ENCODE data around the gene VPS4B. TPM values are rescaled to one million over a fixed set of nuclear protein-coding genes. Genes with fewer than 3 reads are reported as not detected.

Gene VPS4B
- polyA plus RNA-seq, 3 donors = 15.4 to 48.8 (median 26.7) TPM

GRCh38 chr18:63356272-63356896 lies 65.9 kb downstream of the VPS4B start:
- Histone ChIP-seq H3K9ac (ENCODE audit: insufficient read depth, low read length, poor library complexity, severe bottlenecking) (no peak overlapping the region), H3K4me2 (replicated peaks; ENCODE audit: extremely low read depth, low read length, poor library complexity, severe bottlenecking) (no peak overlapping the region), H3K79me2 (ENCODE audit: insufficient read depth, low read length) (no peaks in the 10 kb centered on the region), H3K4me1 (ENCODE audit: control insufficient read depth in 1 of 2, insufficient read depth in 2 of 2, low read length in 2 of 2) (no peaks in the 10 kb centered on the region), H2AFZ (ENCODE audit: insufficient read depth, low read depth, low read length, poor library complexity, severe bottlenecking) (no peak overlapping the region), H3K27ac (ENCODE audit: low read depth in 1 of 2, low read length in 2 of 2) (no peak overlapping the region), H3K9me3 (replicated peaks in 1 of 2; ENCODE audit: control insufficient read depth in 1 of 2, insufficient read depth in 1 of 2, low read length in 2 of 2) (no peaks in the 10 kb centered on the region), H3K27me3 (ENCODE audit: control insufficient read depth in 2 of 2, insufficient read depth in 2 of 2, low read length in 2 of 2) (no peaks in the 10 kb centered on the region), H4K20me1 (ENCODE audit: insufficient read depth, low read length) (no peaks in the 10 kb centered on the region), H3K36me3 (replicated peaks in 1 of 2; ENCODE audit: control insufficient read depth in 1 of 2, insufficient read depth in 2 of 2, low read length in 2 of 2) (peaks cover 39 to 71% of the 10 kb centered on the region in 2 donors), H3K4me3 (replicated peaks in 1 of 3; ENCODE audit: low read depth in 2 of 3, low read length in 3 of 3) (no peak overlapping the region)
- no peak overlapping the region for H3K4me3 Mint-ChIP-seq
- intact Hi-C loops (cut with micrococcal nuclease) = no loop called here
- H3K27me3 Mint-ChIP-seq (ENCODE audit: low read depth in 3 of 3) = no peaks in the 10 kb centered on the region
- WGBS (ENCODE audit: insufficient coverage) = no CpG with 5 or more reads among the region's 7 CpGs
- H3K27ac Mint-ChIP-seq = no peak overlapping the region
- no peaks in the 10 kb centered on the region for H3K9me3 Mint-ChIP-seq
- no peaks in the 10 kb centered on the region for H3K4me1 Mint-ChIP-seq
- no peak for TF ChIP-seq CTCF (IDR thresholded peaks at IDR 0.05)
- DNase-seq = no peak
- peaks cover 47 to 57% of the 10 kb centered on the region in 2 donors for H3K36me3 Mint-ChIP-seq

- TF ChIP-seq CTCF (IDR thresholded peaks at IDR 0.05) = no peak
- Histone ChIP-seq H3K27ac (ENCODE audit: low read depth in 1 of 2, low read length in 2 of 2) (no peak overlapping the region), H3K27me3 (ENCODE audit: control insufficient read depth in 2 of 2, insufficient read depth in 2 of 2, low read length in 2 of 2) (no peaks in the 10 kb centered on the region), H3K4me2 (replicated peaks; ENCODE audit: extremely low read depth, low read length, poor library complexity, severe bottlenecking) (no peak overlapping the region), H3K9ac (ENCODE audit: insufficient read depth, low read length, poor library complexity, severe bottlenecking) (no peak overlapping the region), H2AFZ (ENCODE audit: insufficient read depth, low read depth, low read length, poor library complexity, severe bottlenecking) (no peak overlapping the region), H3K4me3 (replicated peaks in 1 of 3; ENCODE audit: low read depth in 2 of 3, low read length in 3 of 3) (no peak overlapping the region), H3K36me3 (replicated peaks in 1 of 2; ENCODE audit: control insufficient read depth in 1 of 2, insufficient read depth in 2 of 2, low read length in 2 of 2) (peaks cover 62 to 89% of the 10 kb centered on the region in 2 donors), H3K79me2 (ENCODE audit: insufficient read depth, low read length) (no peaks in the 10 kb centered on the region), H3K4me1 (ENCODE audit: control insufficient read depth in 1 of 2, insufficient read depth in 2 of 2, low read length in 2 of 2) (no peaks in the 10 kb centered on the region), H4K20me1 (ENCODE audit: insufficient read depth, low read length) (no peaks in the 10 kb centered on the region), H3K9me3 (replicated peaks in 1 of 2; ENCODE audit: control insufficient read depth in 1 of 2, insufficient read depth in 1 of 2, low read length in 2 of 2) (no peaks in the 10 kb centered on the region)
- Mint-ChIP-seq H3K36me3 (peaks cover 58 to 79% of the 10 kb centered on the region in 2 donors), H3K4me3 (no peak overlapping the region), H3K9me3 (no peaks in the 10 kb centered on the region), H3K27ac (no peak overlapping the region), H3K4me1 (no peaks in the 10 kb centered on the region), H3K27me3 (ENCODE audit: low read depth in 3 of 3) (peaks cover 0 to 2% (median 0%) of the 10 kb centered on the region in 3 donors)
- WGBS (ENCODE audit: insufficient coverage) = no CpG with 5 or more reads among the region's 2 CpGs
- intact Hi-C loops (cut with micrococcal nuclease) = no loop called here
- no peak for DNase-seq
Observed at GRCh38 chr18:63350230-63350629, 72.0 kb downstream of the VPS4B start.
